GM08714 (cell line): ENCODE data around the gene ECT2.
"Not testable (repeated sequence)": the region's sequence is repeated elsewhere in the genome, so short reads cannot be mapped to it uniquely, and the experiment has no call there.

ENCODE experiments used
- H3K4me3 ChIP-seq: fragments of 200-500 bp; sonication (Bioruptor generic); 2 replicates; pipeline ENCODE4 v1.5.1; 2014; ENCODE audit warnings: mild to moderate bottlenecking, low read length, inconsistent platforms
- ZNF274 ChIP-seq: IDR thresholded peaks from 2 replicates; pipeline ENCODE4 v1.6.1; 2012; ENCODE audit warnings: mild to moderate bottlenecking, low read depth, low read length

The ECT2 gene

GRCh38 chr3:172813462-172813861 lies 62.9 kb downstream of the ECT2 start:
- no peak for TF ChIP-seq ZNF274
- no peak overlapping the region for H3K4me3 ChIP-seq

GRCh38 chr3:172814738-172815137 lies 64.2 kb downstream of the ECT2 start:
- H3K4me3 ChIP-seq = no peak overlapping the region
- TF ChIP-seq ZNF274 = no peak

GRCh38 chr3:172815857-172816256 lies 65.3 kb downstream of the ECT2 start:
- H3K4me3 ChIP-seq = no peak overlapping the region
- TF ChIP-seq ZNF274 = no peak

GRCh38 chr3:172816281-172816680 lies 65.8 kb downstream of the ECT2 start:
- no peak overlapping the region for H3K4me3 ChIP-seq
- TF ChIP-seq ZNF274 = no peak

GRCh38 chr3:172816968-172817367 lies 66.4 kb downstream of the ECT2 start:
- no peak for TF ChIP-seq ZNF274
- H3K4me3 ChIP-seq = no peak overlapping the region

- H3K4me3 ChIP-seq = no peak overlapping the region
- no peak for TF ChIP-seq ZNF274
These were observed 70.0 kb downstream of the ECT2 start for GRCh38 chr3:172820492-172820891.

GRCh38 chr3:172824229-172824628 lies 73.7 kb downstream of the ECT2 start:
- no peak for TF ChIP-seq ZNF274
- no peak overlapping the region for H3K4me3 ChIP-seq

GRCh38 chr3:172827231-172827630 lies 76.7 kb downstream of the ECT2 start:
- H3K4me3 ChIP-seq = not testable (repeated sequence)

GRCh38 chr3:172832983-172833382 lies 82.5 kb downstream of the ECT2 start:
- no peak for TF ChIP-seq ZNF274
- no peak overlapping the region for H3K4me3 ChIP-seq

GRCh38 chr3:172836390-172836997 lies 86.0 kb downstream of the ECT2 start:
- TF ChIP-seq ZNF274 = no peak
- H3K4me3 ChIP-seq = no peak overlapping the region

GRCh38 chr3:172839679-172840078 lies 89.2 kb downstream of the ECT2 start:
- H3K4me3 ChIP-seq = no peak overlapping the region
- TF ChIP-seq ZNF274 = no peak

GRCh38 chr3:172840463-172840862 lies 89.9 kb downstream of the ECT2 start:
- TF ChIP-seq ZNF274 = no peak
- no peak overlapping the region for H3K4me3 ChIP-seq

GRCh38 chr3:172840913-172841312 lies 90.4 kb downstream of the ECT2 start:
- TF ChIP-seq ZNF274 = no peak

GRCh38 chr3:172844428-172844827 lies 93.9 kb downstream of the ECT2 start:
- H3K4me3 ChIP-seq = no peak overlapping the region

More at GRCh38 chr3:172840913-172841312, 90.4 kb downstream of the ECT2 start:
- no peak overlapping the region for H3K4me3 ChIP-seq

GRCh38 chr3:172846103-172846561 lies 95.6 kb downstream of the ECT2 start:
- H3K4me3 ChIP-seq = no peak overlapping the region
- TF ChIP-seq ZNF274 = no peak

More at GRCh38 chr3:172844428-172844827, 93.9 kb downstream of the ECT2 start:
- no peak for TF ChIP-seq ZNF274

- no peak overlapping the region for H3K4me3 ChIP-seq
- TF ChIP-seq ZNF274 = no peak
These were observed 96.2 kb downstream of the ECT2 start for GRCh38 chr3:172846706-172847105.
